VCaP (cell line): ENCODE results near the gene TPRX2.
A peak's percentile ranks its signal among the peaks of the same experiment; 100 is the strongest.
"Not testable (repeated sequence)": the region's sequence is repeated elsewhere in the genome, so short reads cannot be mapped to it uniquely, and the experiment has no call there.

Experiments used
- H3K27ac ChIP-seq: fragments of 450-650 bp; 2 replicates; pipeline ENCODE4 v1.5.1; 2017
- CTCF ChIP-seq: fragments of 450-650 bp; conservative IDR thresholded peaks from 2 replicates; pipeline ENCODE4 v1.5.1; 2017; ENCODE audit warnings: mild to moderate bottlenecking, moderate library complexity

The TPRX2 gene

GRCh38 chr19:47848823-47849473 is 10.1 kb upstream of the TPRX2 start:
- TF ChIP-seq CTCF: peak; percentile 57
- H3K27ac ChIP-seq: no peak overlapping the region

- TF ChIP-seq CTCF: no peak
- H3K27ac ChIP-seq: no peak overlapping the region
Observed at GRCh38 chr19:47853003-47853402, 6.0 kb upstream of the TPRX2 start.

- no peak for TF ChIP-seq CTCF
- no peak overlapping the region for H3K27ac ChIP-seq
Observed at GRCh38 chr19:47854459-47854858, 4.6 kb upstream of the TPRX2 start.

- not testable (repeated sequence) for H3K27ac ChIP-seq
Observed at GRCh38 chr19:47858231-47858630, 804 bp upstream of the TPRX2 start.

- H3K27ac ChIP-seq: not testable (repeated sequence)
Observed at GRCh38 chr19:47859838-47860237, 803 bp downstream of the TPRX2 start.

- TF ChIP-seq CTCF: no peak
- H3K27ac ChIP-seq: no peak overlapping the region
Observed at GRCh38 chr19:47860602-47861297, 1.7 kb downstream of the TPRX2 start.

- no peak for TF ChIP-seq CTCF
- no peak overlapping the region for H3K27ac ChIP-seq
Observed at GRCh38 chr19:47861630-47862029, 2.6 kb downstream of the TPRX2 start.

- H3K27ac ChIP-seq: no peak overlapping the region
- peak; percentile 99 for TF ChIP-seq CTCF
Observed at GRCh38 chr19:47863514-47863936, 4.5 kb downstream of the TPRX2 start.
